Germinal center (tissue), 1 donor: ENCODE measurements around the gene PRKN.
"Not testable (repeated sequence)": the region's sequence is repeated elsewhere in the genome, so short reads cannot be mapped to it uniquely, and the experiment has no call there.

Source experiments
- DNase-seq: peaks from one replicate; pipeline ENCODE4 v3.0.0; 2012; ENCODE audit warnings: mixed read lengths, low spot score

The PRKN gene

GRCh38 chr6:162443101-162443500 lies 284.5 kb downstream of the PRKN start:
- DNase-seq: no peak

- no peak for DNase-seq
These were observed 284.9 kb downstream of the PRKN start for GRCh38 chr6:162442687-162443086.

GRCh38 chr6:162441991-162442390 lies 285.6 kb downstream of the PRKN start:
- no peak for DNase-seq

- no peak for DNase-seq
These were observed 288.6 kb downstream of the PRKN start for GRCh38 chr6:162438980-162439379.

GRCh38 chr6:162435071-162435470 lies 292.5 kb downstream of the PRKN start:
- no peak for DNase-seq

- DNase-seq: no peak
These were observed 306.6 kb downstream of the PRKN start for GRCh38 chr6:162421004-162421403.

- no peak for DNase-seq
These were observed 310.6 kb downstream of the PRKN start for GRCh38 chr6:162416831-162417537.

GRCh38 chr6:162416307-162416706 lies 311.3 kb downstream of the PRKN start:
- DNase-seq: no peak

- DNase-seq: no peak
These were observed 317.6 kb downstream of the PRKN start for GRCh38 chr6:162409741-162410691.

GRCh38 chr6:162408826-162409535 lies 318.6 kb downstream of the PRKN start:
- no peak for DNase-seq

GRCh38 chr6:162404951-162405350 lies 322.6 kb downstream of the PRKN start:
- DNase-seq: no peak

- no peak for DNase-seq
These were observed 324.5 kb downstream of the PRKN start for GRCh38 chr6:162403031-162403430.

GRCh38 chr6:162395181-162395580 lies 332.4 kb downstream of the PRKN start:
- DNase-seq: no peak

GRCh38 chr6:162390961-162391811 lies 336.4 kb downstream of the PRKN start:
- not testable (repeated sequence) for DNase-seq

GRCh38 chr6:162389343-162390085 lies 338.1 kb downstream of the PRKN start:
- DNase-seq: no peak

GRCh38 chr6:162388383-162388777 lies 339.2 kb downstream of the PRKN start:
- no peak for DNase-seq

- DNase-seq: no peak
These were observed 339.7 kb downstream of the PRKN start for GRCh38 chr6:162387718-162388382.

- DNase-seq: no peak
These were observed 341.6 kb downstream of the PRKN start for GRCh38 chr6:162385980-162386379.

GRCh38 chr6:162379757-162380409 lies 347.7 kb downstream of the PRKN start:
- DNase-seq: no peak

GRCh38 chr6:162377735-162378134 lies 349.8 kb downstream of the PRKN start:
- DNase-seq: no peak
